Esophagus squamous epithelium (tissue), 4 donors: Measurements from ENCODE around the gene OR6K2.

Source experiments
- CTCF ChIP-seq, 6 experiments: fragments of 450-650 bp in 4 of 6; fragments of 200-600 bp in 2 of 6; sonication (generic) in 2 of 6; IDR thresholded peaks; one replicate each; pipeline ENCODE4 v1.5.1; 2016 to 2019; ENCODE audit warnings: antibody characterized with exemption in 6 of 6, mild to moderate bottlenecking in 4 of 6, moderate library complexity in 4 of 6
- POLR2A ChIP-seq, 4 donors: fragments of 450-650 bp; IDR thresholded peaks; one replicate each; pipeline ENCODE4 v1.6.1; 2017; ENCODE audit warnings: antibody characterized with exemption in 4 of 4, mild to moderate bottlenecking in 4 of 4, moderate library complexity in 3 of 4

- TF ChIP-seq CTCF (IDR thresholded peaks at IDR 0.05): no peak
- TF ChIP-seq POLR2A (IDR thresholded peaks at IDR 0.05): no peak
Measured at GRCh38 chr1:158700552-158700951, at the start of gene OR6K2.
